ENCODE data around the gene CYP4F3. TPM values are rescaled to one million over a fixed set of nuclear protein-coding genes. Genes with fewer than 3 reads are reported as not detected.

CYP4F3 gene
- total and polyA plus RNA-seq, 8 donors = 0.14 to 3.7 (median 0.21) TPM

DNA sequence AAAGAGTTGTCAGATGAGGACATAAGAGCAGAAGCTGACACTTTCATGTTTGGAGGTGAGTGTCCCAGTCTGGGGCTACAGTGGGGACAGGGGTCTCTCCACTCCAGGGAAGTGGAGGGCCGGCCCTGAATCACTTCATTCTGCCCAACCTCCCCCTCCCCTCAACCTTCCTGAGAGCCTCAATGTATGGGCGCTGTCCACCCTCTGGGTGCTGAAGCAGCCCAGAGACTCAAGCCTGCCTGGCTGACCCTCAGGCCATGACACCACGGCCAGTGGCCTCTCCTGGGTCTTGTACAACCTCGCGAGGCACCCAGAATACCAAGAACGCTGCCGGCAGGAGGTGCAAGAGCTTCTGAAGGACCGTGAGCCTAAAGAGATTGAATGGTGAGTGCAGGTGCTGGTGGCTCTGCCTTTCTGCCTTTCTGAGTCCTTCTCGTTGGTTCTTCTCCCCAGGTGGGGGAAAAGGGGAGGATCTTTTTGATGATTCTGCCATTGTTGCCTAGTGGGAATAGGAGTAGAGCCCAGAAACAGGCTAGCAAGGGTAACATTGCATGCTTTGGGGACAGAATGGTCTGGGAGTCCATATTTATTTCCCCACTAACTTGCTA lies 16.9 kb upstream of the CYP4F3 start:
- Histone ChIP-seq H3K4me1 (no peaks in the 10 kb centered on the region), H3K27me3 (peaks cover 0 to 56% of the 10 kb centered on the region in 2 donors), H3K36me3 (no peaks in the 10 kb centered on the region), H3K9me3 (no peaks in the 10 kb centered on the region), H3K4me3 (no peak overlapping the region), H3K27ac (no peak overlapping the region)
- ATAC-seq = no peak
- TF ChIP-seq, protein P1, sequence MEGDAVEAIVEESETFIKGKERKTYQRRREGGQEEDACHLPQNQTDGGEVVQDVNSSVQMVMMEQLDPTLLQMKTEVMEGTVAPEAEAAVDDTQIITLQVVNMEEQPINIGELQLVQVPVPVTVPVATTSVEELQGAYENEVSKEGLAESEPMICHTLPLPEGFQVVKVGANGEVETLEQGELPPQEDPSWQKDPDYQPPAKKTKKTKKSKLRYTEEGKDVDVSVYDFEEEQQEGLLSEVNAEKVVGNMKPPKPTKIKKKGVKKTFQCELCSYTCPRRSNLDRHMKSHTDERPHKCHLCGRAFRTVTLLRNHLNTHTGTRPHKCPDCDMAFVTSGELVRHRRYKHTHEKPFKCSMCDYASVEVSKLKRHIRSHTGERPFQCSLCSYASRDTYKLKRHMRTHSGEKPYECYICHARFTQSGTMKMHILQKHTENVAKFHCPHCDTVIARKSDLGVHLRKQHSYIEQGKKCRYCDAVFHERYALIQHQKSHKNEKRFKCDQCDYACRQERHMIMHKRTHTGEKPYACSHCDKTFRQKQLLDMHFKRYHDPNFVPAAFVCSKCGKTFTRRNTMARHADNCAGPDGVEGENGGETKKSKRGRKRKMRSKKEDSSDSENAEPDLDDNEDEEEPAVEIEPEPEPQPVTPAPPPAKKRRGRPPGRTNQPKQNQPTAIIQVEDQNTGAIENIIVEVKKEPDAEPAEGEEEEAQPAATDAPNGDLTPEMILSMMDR (IDR thresholded peaks at IDR 0.05) = no peak
- peak in 1 of 4 donors; percentile 12 for DNase-seq
- intact Hi-C loops (cut with DNase I) = loop anchor here in 1 of 2 donors (10.0 kb wide), 1 partner anchor 241 kb away; no protein-coding TSS in a partner anchor

DNA sequence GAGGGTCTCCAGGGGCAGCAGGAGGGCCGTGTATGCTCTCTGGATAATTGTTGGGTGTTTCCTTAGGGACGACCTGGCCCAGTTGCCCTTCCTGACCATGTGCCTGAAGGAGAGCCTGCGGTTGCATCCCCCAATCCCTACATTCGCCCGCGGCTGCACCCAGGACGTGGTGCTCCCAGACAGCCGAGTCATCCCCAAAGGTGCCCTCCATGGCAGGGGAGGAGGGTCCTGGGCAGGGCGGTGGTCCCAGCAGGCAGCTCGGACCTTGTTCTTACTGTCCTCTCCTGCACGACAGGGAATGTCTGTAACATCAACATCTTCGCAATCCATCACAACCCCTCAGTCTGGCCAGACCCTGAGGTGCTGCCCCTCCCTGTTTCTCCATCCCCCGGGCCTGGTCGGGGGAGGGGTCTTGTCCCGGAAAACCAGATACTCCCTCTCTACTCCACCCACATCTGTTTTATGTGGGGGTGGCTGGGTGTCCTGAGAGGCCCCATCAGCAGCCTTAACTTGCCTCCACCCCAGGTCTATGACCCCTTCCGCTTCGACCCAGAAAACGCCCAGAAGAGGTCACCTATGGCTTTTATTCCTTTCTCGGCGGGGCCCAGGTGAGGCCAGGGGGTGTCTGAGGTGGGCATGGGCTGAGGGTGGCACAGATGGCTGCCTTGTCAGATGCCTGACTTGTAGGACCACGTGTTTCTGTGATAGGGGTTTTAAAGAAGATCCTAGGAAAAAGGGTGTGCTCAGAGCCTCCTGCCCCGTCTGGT lies 12.3 kb upstream of the CYP4F3 start:
- TF ChIP-seq, protein P1 (IDR thresholded peaks at IDR 0.05) = no peak
- no peaks in the 10 kb centered on the region for H3K36me3 ChIP-seq
- peaks cover 0 to 14% of the 10 kb centered on the region in 2 donors for H3K4me1 ChIP-seq
- H3K4me3 ChIP-seq = no peak overlapping the region
- no peaks in the 10 kb centered on the region for H3K9me3 ChIP-seq
- H3K27me3 ChIP-seq = peaks cover 0 to 48% of the 10 kb centered on the region in 2 donors
- intact Hi-C loops (cut with DNase I) = loop anchor here in 1 of 2 donors (10.0 kb wide), 1 partner anchor 236 kb away; no protein-coding TSS in a partner anchor
- ATAC-seq = no peak
- no peak overlapping the region for H3K27ac ChIP-seq
- no peak for DNase-seq

GRCh38 chr19:15629003-15629880 lies 11.5 kb upstream of the CYP4F3 start:
- DNase-seq = peak; percentile 50 to 97 (median 73)
- TF ChIP-seq, protein P1 (IDR thresholded peaks at IDR 0.05) = peak; percentile 93 to 94
- Histone ChIP-seq H3K27me3 (peaks cover 0 to 40% of the 10 kb centered on the region in 2 donors), H3K36me3 (no peaks in the 10 kb centered on the region), H3K4me3 (no peak overlapping the region), H3K9me3 (no peaks in the 10 kb centered on the region), H3K27ac (no peak overlapping the region), H3K4me1 (peaks cover 0 to 22% of the 10 kb centered on the region in 2 donors)
- peak; percentile 99 for ATAC-seq
- intact Hi-C loops (cut with DNase I) = loop anchor here in 1 of 2 donors (10.0 kb wide), 1 partner anchor 236 kb away; no protein-coding TSS in a partner anchor

DNA sequence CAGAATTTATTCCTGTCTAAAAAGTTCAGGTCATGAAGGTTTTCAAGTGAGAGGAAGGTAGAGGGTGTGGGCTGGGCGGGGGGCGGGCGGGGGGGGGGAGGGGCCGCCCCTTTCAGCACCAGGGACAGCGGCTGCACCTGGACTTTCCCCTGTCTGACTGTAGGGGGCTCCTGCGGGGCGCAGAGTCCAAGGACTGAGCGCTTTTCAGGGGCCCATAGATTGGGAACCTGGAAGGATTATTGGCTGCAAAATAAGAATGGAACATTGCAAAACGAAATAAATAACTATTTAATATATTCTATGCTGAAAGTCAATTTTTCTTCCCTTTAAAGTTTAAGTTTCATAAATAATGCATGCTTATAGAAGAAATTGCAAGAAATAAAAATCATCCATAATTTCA lies 8.9 kb upstream of the CYP4F3 start:
- TF ChIP-seq, protein P1 (IDR thresholded peaks at IDR 0.05) = peak in 1 of 2 donors; percentile 16
- ATAC-seq = peak; percentile 54
- intact Hi-C loops (cut with DNase I) = no loop called here

More for the DNA sequence above, 8.9 kb upstream of the CYP4F3 start:
- Histone ChIP-seq H3K27ac (no peak overlapping the region), H3K36me3 (no peaks in the 10 kb centered on the region), H3K27me3 (peaks cover 0 to 47% of the 10 kb centered on the region in 2 donors), H3K4me1 (peaks cover 0 to 22% of the 10 kb centered on the region in 2 donors), H3K9me3 (no peaks in the 10 kb centered on the region), H3K4me3 (no peak overlapping the region)
- DNase-seq = peak in 1 of 4 donors; percentile 18

Data from left lung (tissue), 10 donors.